ENCODE results near the gene WNT7A.

DNA sequence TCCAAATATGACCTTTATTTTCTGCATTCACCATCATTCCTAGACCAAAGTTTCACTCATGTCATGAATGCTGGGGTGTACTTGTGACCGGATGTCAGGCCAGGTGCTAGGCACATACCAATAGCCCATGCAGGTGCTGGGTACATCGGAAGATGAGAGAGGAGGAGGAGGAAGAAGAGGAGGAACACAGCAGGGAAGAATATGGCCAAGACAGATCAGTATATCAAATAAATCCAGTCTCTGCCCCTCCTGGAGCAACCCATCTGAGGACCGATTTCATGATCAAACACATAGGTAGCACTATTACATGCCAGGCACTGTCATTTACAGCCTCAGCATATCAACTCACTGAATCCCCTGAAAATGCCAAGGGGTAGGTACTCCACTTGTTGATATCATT is 3.0 kb upstream of the WNT7A start:
- TF ChIP-seq EZH2 (IDR thresholded peaks at IDR 0.05; ENCODE audit: insufficient read depth, poor library complexity, severe bottlenecking): no peak
- no peak for TF ChIP-seq EZH2phosphoT487 (IDR thresholded peaks at IDR 0.05; ENCODE audit: insufficient read depth, low read depth)
